ENCODE measurements around the gene KATNAL1. TPM values are rescaled to one million over a fixed set of nuclear protein-coding genes. Genes with fewer than 3 reads are reported as not detected.

Gene KATNAL1
- total RNA-seq, 2 donors from 2014 or later: 13.7 to 19.1 TPM

DNA sequence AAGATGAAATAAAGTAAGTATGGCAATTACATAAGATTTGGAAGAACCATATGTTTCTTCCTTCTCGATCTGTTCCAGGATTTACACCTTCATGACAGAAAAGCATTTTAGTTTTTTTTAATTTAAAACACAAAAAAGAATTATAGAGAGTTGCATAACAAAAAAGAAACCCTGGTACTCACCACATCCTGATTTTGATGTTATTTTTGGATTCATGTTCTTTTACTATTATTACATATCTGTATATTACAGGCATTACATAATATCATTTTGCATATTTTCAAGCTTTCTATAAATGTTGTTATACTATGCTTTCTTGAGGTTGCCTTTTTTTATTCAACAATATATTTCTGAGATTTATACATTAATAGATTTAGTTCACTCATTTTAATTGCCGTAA lies 6.7 kb upstream of the KATNAL1 start:
- ATAC-seq (ENCODE audit: insufficient number of reproducible peaks, low FRiP score, low read depth) (no peak), DNase-seq (ENCODE audit: low spot score) (no peak)
- Histone ChIP-seq H3K36me3 (no peaks in the 10 kb centered on the region), H3K27ac (no peak overlapping the region), H3K9me3 (no peaks in the 10 kb centered on the region), H3K27me3 (replicated peaks; ENCODE audit: insufficient read depth) (no peaks in the 10 kb centered on the region), H3K4me1 (ENCODE audit: control insufficient read depth in 1 of 2, low read depth in 2 of 2) (peaks cover 3 to 24% of the 10 kb centered on the region in 2 donors), H3K4me3 (no peak overlapping the region)
- TF ChIP-seq, protein P1, sequence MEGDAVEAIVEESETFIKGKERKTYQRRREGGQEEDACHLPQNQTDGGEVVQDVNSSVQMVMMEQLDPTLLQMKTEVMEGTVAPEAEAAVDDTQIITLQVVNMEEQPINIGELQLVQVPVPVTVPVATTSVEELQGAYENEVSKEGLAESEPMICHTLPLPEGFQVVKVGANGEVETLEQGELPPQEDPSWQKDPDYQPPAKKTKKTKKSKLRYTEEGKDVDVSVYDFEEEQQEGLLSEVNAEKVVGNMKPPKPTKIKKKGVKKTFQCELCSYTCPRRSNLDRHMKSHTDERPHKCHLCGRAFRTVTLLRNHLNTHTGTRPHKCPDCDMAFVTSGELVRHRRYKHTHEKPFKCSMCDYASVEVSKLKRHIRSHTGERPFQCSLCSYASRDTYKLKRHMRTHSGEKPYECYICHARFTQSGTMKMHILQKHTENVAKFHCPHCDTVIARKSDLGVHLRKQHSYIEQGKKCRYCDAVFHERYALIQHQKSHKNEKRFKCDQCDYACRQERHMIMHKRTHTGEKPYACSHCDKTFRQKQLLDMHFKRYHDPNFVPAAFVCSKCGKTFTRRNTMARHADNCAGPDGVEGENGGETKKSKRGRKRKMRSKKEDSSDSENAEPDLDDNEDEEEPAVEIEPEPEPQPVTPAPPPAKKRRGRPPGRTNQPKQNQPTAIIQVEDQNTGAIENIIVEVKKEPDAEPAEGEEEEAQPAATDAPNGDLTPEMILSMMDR (IDR thresholded peaks at IDR 0.05): no peak

DNA sequence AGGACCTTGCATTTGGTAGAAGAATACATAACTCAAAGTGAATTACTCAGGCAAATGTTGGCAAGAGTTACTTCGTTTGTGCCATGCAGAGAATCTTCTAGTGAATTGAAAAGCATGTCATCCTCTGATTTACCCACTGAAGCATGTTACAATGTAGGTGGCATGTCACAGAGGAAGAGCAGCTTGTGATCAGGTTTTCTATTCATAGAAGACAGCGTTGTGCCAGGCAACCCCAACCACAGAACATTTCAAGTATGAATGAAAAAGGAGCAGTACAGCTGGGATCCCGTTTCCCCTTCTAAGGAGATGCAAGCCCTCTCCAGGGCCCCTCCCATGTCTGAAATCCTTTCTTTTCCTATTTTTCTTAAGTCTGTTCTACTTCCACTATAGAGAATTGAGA lies 6.0 kb upstream of the KATNAL1 start:
- peaks cover 6 to 28% of the 10 kb centered on the region in 2 donors for H3K4me1 ChIP-seq (ENCODE audit: control insufficient read depth in 1 of 2, low read depth in 2 of 2)

DNA sequence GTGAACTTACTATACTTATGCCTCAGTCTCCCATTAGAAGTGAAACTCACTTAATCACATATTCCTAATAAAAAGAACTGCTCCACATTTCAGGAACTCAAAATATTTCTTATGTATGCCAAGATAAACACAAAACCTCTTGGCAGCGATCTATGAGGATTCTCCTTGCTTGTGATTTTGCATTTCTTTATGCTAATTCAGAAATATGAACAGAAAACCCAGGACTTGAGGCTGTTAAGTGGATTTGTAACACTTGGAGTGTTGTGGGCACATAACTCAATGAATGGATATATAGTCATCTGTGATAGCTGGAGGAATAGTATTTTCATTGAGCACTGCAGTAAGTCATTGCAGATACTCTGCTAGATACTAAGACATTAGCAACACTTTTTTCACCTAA lies 5.6 kb upstream of the KATNAL1 start:
- no peak overlapping the region for H3K27ac ChIP-seq
- TF ChIP-seq, protein P1 (IDR thresholded peaks at IDR 0.05): no peak
- peaks cover 7 to 27% of the 10 kb centered on the region in 2 donors for H3K4me1 ChIP-seq (ENCODE audit: control insufficient read depth in 1 of 2, low read depth in 2 of 2)
- no peaks in the 10 kb centered on the region for H3K27me3 ChIP-seq (replicated peaks; ENCODE audit: insufficient read depth)
- ATAC-seq (ENCODE audit: insufficient number of reproducible peaks, low FRiP score, low read depth) (no peak), DNase-seq (ENCODE audit: low spot score) (no peak)
- no peak overlapping the region for H3K4me3 ChIP-seq
- no peaks in the 10 kb centered on the region for H3K9me3 ChIP-seq
- H3K36me3 ChIP-seq: no peaks in the 10 kb centered on the region

More for the DNA sequence above, 6.0 kb upstream of the KATNAL1 start:
- Histone ChIP-seq H3K36me3 (no peaks in the 10 kb centered on the region), H3K27me3 (replicated peaks; ENCODE audit: insufficient read depth) (no peaks in the 10 kb centered on the region), H3K27ac (no peak overlapping the region), H3K4me3 (no peak overlapping the region), H3K9me3 (no peaks in the 10 kb centered on the region)
- DNase-seq (ENCODE audit: low spot score): no peak
- ATAC-seq (ENCODE audit: insufficient number of reproducible peaks, low FRiP score, low read depth): no peak
- TF ChIP-seq, protein P1 (IDR thresholded peaks at IDR 0.05): no peak

DNA sequence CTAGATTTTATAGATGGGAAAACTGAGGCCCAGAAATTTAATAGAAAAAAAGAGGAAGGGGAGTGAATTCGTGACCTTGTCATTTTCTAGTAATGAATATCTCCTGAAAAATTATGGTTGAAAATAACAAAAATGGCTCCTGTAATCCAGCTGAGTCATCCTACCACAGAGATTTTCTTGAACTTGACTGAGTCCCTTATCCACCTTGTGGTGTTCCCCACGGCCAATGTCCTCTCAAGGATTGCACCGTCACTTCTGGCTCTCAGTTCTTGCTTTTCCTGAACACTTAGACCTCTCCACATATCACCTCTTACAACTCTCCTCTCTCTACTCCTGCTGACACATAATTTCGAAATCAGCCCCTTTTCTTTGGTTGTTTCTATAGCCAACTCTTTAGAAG lies 1.2 kb upstream of the KATNAL1 start:
- H3K4me3 ChIP-seq: no peak overlapping the region
- H3K4me1 ChIP-seq (ENCODE audit: control insufficient read depth in 1 of 2, low read depth in 2 of 2): peaks cover 12 to 51% of the 10 kb centered on the region in 2 donors
- ATAC-seq (ENCODE audit: insufficient number of reproducible peaks, low FRiP score, low read depth): no peak
- TF ChIP-seq, protein P1 (IDR thresholded peaks at IDR 0.05): no peak
- no peak for DNase-seq (ENCODE audit: low spot score)
- H3K27ac ChIP-seq: no peak overlapping the region
- H3K36me3 ChIP-seq: no peaks in the 10 kb centered on the region
- no peaks in the 10 kb centered on the region for H3K27me3 ChIP-seq (replicated peaks; ENCODE audit: insufficient read depth)
- H3K9me3 ChIP-seq: no peaks in the 10 kb centered on the region

DNA sequence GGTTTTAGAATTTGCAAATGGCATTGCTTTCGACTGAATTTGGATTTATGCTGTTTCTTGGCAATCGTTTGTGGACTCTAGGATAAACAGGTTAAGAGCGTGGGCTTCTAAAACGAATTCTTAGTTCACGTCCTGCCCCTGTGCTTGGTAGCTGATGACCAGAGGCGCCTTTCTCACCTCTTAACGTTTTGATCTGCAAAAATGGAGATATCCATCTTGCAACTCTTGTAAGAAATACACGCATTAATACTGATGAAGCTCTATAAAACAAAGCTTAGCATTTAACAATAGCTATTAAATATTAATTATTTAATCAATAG lies 580 bp upstream of the KATNAL1 start:
- H3K4me1 ChIP-seq (ENCODE audit: control insufficient read depth in 1 of 2, low read depth in 2 of 2): peaks cover 8 to 46% of the 10 kb centered on the region in 2 donors

More for the DNA sequence above, 580 bp upstream of the KATNAL1 start:
- TF ChIP-seq, protein P1 (IDR thresholded peaks at IDR 0.05): no peak
- Histone ChIP-seq H3K36me3 (no peaks in the 10 kb centered on the region), H3K4me3 (peak overlapping the region; percentile 97), H3K27me3 (replicated peaks; ENCODE audit: insufficient read depth) (no peaks in the 10 kb centered on the region), H3K27ac (peak overlapping the region in 1 of 2 donors; percentile 91), H3K9me3 (no peaks in the 10 kb centered on the region)
- no peak for DNase-seq (ENCODE audit: low spot score)
- no peak for ATAC-seq (ENCODE audit: insufficient number of reproducible peaks, low FRiP score, low read depth)

Measured in thoracic aorta (tissue), 2 donors.